GM19467 (cell line): ENCODE data around the gene TSHZ2.
A peak's percentile ranks its signal among the peaks of the same experiment; 100 is the strongest.

Experiments
- ATAC-seq: cut with Tn5 transposase; IDR thresholded peaks from one replicate; pipeline ENCODE4 v1.9.1; 2021; ENCODE audit warnings: mild to moderate bottlenecking, moderate library complexity; ENCODE audit not compliant: unreplicated experiment

TSHZ2 gene

GRCh38 chr20:52996130-52996529, 24.0 kb downstream of the TSHZ2 start:
- ATAC-seq: no peak

GRCh38 chr20:52996658-52997057, 24.5 kb downstream of the TSHZ2 start:
- no peak for ATAC-seq

DNA sequence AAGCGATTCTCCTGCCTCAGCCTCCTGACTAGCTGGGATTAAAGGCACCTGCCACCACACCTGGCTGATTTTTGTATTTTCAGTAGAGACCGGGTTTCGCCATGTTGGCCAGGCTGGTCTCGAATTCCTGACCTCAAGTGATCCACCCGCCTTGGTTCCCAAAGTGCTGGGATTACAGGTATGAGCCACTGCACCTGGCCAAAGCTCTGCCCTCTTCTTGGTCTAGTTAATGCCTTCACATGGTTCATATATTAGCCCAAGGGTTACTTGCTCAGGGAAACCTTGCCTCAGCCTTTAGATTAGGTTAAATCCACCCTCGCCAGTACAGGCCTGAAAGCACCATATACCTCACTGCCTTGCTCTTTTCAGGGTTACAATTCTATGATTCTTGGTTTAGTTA, 26.1 kb downstream of the TSHZ2 start:
- ATAC-seq: no peak

- no peak for ATAC-seq
Measured at GRCh38 chr20:52999040-52999439, 26.9 kb downstream of the TSHZ2 start.

- peak; percentile 62 for ATAC-seq
Measured at GRCh38 chr20:53001498-53002301, 29.5 kb downstream of the TSHZ2 start.

DNA sequence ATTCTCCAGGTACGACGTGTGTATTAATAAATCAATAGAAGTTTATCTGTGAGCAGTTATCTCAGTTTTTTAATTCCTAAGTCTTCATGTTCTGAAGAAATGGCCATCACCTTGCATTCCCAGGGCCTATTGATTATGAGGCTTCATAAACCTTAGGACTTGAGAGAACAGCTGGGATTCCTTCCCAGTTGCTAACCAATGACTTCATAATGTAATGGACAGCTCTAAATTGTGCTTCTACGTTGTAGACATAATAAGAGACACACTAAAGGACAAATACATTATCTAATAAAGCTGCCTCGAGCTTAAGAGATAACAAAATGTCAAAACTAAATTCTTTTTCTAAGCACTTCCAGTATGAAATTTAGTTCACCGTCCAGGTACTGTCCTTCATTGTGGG, 30.6 kb downstream of the TSHZ2 start:
- ATAC-seq: no peak

- ATAC-seq: no peak
Measured at GRCh38 chr20:53003420-53004154, 31.4 kb downstream of the TSHZ2 start.

DNA sequence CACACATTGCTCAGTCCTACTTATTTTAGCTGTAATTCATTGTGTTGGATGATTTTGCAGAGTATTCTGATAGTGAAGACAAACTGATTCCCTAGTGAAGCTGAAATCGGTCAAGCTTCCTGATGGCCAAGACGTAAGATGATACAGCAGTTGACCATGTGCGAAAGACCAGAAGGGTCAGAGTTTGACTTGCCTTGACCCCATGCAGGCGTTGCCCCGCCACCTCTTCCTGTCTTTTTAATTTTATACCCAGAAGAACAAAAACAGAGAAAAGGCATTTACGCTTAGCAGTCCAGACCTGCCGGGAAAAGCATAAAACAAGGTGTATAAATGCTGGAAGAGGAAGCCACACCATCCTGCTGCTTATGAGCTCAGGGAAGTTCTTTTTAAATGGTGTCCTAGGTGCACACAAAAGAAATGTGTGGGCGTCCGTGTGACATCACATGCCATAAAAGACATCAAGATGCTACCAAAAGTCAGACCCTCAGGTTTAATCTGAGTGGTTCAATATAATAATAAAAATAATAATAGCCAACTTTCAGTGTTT, 32.2 kb downstream of the TSHZ2 start:
- no peak for ATAC-seq

DNA sequence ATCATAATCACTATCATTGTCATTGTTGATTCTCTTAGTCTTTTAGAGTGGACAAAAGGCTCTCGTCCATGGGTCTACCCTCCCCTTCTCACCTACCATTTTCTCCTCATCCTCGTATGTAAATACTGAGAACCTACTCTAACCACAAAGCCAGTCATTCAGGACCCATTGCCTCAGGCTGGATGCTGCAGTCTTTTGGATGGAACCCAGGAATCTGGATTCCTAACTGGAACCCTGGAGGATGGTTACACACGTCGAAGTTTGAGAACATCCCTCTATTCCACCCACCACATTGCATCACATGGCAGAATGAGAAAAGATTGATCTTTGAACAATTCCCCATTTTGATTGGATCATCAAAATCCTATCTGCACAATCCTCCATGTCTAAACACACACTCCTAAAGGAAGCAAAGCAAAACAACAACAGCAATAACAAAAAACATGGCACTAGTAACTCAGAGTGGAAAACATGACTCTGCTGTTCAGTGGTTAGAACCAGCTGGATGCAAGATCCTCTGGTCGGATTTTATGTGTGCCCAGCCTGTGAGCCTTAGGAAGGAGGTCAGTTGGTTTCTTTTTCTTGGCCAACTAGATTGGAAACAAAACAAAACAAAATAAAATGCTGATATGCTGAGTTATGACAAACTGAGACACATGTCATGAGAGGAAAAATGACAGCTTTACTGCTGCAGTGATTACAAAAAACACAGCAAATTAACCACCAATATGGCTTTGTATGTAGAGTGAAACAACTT, 38.0 kb downstream of the TSHZ2 start:
- no peak for ATAC-seq

DNA sequence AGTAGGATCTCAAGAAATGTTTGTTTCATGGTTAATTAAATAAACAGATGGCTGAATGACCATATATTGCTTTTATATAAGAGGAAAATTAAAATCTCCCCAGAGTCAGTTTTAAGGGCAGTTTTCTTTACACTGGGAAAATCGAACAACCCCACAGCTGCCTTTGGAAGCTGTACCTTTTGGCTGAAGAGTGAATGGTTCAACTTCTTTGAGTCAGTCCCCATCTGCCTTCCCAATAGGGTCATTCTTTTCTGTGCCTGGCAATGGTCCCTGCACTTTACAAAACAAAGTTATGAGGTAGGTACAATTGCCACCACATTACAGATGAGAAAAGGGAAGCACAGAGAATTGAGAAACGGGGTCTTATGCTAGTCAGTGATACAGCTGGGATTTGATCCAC, 39.5 kb downstream of the TSHZ2 start:
- no peak for ATAC-seq

DNA sequence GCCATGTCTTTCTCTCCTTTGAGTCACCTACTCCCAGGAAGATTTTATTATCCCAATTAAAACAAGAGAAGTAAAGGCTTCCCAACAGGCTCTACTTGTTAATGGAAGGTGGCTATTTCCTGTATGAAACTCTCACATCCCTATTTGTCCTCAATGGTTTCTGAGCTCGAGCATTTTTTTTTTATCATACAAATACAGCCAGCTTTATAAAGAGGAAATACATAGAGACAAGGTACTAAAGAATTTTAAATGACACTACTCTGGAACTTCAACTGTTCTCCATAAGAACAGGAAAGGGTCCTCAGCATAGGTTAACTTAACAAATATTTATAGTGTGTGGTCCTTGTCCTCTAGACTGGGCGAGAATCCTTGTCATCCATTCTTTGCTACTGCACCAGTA, 41.0 kb downstream of the TSHZ2 start:
- no peak for ATAC-seq

DNA sequence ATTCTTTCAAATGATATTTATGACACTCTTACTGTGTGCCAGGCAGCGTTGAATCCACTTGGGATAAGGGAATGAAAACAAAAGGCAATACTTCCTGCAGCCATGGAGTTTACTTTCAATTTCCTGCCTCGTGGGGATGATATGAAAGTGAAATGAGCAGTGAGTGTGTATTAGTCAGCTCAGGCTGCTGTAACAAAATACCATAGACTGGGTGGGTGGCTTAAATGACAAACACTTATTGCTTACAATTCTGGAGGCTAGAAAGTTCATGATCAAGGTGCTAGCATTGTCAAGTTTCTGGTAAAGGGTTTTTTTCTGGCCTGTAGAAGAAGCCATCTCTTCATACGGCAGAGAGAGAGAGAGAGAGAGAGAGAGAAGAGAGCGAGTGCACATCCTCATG, 41.7 kb downstream of the TSHZ2 start:
- ATAC-seq: no peak

- no peak for ATAC-seq
Measured at GRCh38 chr20:53016071-53016470, 43.9 kb downstream of the TSHZ2 start.

DNA sequence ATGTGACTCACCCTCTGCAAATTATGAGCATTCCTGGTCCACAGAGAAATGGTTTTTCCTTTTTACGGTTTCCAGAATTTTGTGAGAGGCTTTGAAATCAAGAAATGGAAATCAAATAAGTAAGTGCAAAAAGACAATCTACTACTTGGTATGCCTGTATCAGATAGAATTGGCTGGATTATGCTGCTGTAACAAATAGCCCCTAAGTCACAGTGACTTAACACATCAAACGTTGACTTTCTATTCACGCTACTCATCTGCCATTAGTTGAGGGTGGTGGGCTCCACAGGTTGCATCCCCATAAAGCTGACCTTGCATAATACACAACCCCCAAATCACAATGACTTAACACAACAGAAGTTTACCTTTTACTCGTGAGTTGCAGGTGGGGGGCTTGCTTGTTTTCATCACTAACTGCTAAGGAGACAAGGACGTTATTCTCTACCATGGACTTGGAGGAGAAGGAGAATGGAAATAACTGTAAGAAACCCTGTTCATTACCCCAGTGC, 44.4 kb downstream of the TSHZ2 start:
- ATAC-seq: no peak

DNA sequence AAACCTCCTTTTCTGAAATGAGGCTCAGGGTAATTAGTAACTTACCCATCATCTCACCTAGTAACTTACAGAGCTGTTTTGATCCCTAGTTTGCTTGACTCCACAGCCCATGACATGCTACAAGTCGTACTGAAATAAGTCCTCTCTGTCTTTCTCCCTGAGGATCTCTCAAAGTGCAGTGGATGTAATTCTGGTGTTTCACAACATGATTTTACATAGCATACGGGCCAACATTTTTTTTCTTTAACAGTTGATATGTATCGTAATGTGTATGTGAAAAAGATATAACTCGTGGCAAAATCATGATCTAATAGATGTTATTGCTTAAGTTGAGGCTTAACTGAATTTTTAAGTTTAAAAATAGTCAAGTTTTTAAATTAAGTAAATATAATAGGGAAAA, 45.0 kb downstream of the TSHZ2 start:
- no peak for ATAC-seq

DNA sequence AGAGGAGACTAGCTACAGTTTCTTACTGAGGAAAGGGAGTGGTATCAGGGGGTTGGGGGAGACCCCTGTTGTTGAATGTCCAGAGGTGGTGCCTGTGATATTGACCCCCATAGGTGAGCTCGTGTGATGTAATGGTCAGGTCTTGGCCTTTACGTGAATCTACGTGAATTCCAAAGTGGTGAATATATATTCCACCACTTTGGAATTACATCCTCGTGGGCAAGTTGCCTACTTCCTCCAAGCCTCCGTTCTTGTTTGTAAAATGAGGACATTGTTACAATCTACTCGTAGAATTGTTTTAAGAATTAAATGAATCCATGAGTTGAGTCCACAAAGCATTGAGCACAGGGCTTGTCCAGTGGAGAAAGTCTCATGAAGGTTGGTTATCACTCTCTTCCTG, 47.3 kb downstream of the TSHZ2 start:
- ATAC-seq: no peak

- no peak for ATAC-seq
Measured at GRCh38 chr20:53020376-53020775, 48.2 kb downstream of the TSHZ2 start.

DNA sequence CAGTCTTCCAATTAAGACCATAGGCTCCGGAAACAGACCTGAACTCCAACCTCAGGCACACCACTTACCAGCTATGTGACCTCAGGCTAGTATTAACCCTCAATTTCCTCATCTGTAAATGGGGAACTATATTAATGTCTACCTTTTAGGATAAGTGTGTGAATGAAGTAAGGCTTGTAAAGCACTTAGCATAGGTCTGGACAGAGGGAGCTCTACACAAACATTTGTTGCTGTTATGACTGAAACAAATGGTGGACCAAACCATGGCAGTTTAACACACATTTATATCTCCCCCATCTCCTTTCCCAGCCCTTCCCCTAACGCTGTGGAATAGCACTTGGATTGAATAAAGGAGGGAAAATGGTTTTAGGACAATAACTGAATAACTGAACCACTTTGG, 48.7 kb downstream of the TSHZ2 start:
- ATAC-seq: no peak

- no peak for ATAC-seq
Measured at GRCh38 chr20:53021934-53022333, 49.8 kb downstream of the TSHZ2 start.

DNA sequence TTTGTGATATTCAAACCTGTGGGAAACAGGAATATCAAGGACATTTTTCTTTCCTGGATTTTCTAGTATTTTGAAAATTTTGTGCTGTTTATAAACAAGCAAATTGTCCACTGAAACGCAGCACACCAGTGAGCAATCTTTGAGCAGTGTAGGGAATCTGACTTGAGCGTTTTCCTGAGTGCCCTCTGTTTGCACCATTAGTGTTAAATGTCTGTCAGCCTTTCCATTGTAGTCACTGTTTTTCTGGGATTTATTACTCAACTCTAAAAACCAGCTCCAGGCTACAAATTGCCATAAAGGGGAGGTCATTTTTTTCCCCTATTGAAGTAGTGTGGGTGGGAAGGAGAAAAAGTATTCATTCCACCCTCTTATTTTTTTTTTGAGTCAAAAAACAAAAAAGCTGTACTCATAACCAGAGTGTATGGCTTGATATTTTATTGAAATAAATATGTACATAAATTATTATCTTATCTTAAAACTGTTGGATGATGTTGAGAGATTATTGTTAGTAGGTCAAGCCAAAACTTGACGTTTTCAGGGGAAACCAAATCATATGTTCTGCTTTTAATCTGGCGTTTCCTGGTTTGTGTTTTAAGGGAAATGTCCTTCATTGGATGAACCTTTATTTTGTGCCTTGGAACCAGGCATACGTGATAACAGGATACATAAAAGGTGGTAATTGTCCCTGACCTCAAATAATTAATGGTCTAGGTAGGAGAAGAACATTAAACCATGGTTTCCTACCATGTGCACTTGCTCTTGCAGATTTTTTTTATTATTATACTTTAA, 51.8 kb downstream of the TSHZ2 start:
- ATAC-seq: no peak
